Islet precursor cell (in vitro differentiated cells): Measurements from ENCODE around the gene SMPD2.

Experiments used
- DNase-seq: peaks from one replicate; pipeline ENCODE4 v3.0.0-alpha.2; 2018

Gene SMPD2

DNA sequence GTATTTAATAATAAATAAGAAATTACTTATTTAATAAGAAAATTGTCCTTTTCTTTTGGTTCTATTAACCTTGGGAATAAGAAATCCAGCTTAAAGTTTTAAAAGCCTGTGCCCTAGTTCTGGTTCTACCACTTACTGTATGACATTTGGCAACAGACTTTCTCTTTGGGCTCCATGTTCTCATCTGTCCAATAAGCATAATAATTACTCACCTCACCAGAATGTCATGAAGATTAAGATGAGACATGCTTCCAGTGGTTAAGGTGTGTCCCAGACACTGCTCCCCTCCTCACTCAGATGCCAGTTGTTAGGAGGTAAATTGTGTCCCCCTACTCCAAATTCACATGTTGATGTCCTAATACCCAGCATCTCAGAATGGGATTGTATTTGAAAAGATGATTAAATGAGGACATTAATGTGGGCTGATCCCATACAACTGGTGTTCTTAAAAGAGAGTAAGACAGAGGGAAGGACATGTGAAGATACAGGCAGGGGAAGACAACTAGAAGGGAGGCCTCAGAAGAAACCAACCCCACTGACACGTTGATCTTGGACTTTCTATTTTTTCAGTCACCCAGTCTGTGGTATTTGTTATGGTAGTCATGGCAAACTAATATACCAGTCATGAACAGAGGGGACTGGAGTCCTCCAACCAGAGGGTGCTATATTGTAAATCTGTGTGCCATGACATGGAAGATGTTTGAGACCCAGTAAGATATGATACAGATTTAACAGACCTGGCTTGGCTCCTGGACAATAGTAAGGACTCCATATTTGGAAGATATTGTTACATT is 21.4 kb downstream of the SMPD2 start:
- DNase-seq, result peak; percentile 2

DNA sequence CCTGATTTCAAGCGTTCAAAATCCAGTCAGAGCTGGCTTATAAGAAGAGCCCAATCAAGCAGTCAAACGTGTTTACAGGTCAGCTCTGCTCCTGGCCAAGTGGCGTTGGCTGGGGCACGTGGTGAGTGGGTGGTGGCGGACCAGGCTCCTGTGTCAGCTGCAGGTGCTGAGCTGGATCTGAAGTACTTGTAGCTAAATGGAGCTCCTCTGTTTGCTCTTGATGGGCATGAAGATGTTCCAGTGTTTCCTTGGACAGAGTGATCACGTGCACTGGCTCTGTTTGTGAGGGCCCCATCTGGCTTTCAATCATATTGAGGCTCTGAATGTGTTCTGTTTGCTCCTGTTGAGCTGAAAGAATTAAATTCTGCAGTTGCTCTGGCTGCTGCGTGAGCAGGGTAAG is 25.2 kb downstream of the SMPD2 start:
- peak; percentile 27 for DNase-seq

DNA sequence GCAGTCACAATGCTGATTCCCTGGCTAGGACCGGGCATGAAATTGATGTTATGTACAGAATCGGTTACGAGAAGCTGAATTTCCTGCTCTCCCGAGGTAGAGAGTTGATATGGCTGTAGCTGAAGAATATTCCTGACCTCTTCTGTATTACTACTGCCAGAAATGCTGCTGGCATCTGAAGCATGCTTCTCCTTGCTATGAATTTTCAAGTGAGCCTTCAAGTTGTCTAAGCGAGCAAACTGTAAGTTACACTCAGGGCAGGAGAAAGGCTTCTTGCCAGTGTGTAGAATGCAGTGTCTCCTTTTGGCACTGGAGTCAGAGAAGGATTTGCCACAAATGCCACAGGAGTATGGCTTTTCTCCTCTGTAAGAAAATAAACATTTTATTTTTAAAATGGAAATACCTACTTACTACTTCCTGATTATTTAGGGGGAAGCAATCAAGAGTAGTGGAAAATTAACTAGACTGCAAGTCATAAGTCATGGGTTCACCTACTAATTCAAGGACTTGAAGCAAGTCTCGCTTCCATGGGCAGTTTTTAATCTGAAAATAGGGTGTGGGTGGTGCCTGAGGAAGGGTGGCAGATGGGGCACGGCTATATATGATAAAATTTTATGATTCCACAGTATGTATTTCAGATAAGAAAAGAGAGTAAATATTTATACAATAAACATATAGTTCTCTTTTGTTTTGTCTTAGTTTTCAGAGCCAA is 25.8 kb downstream of the SMPD2 start:
- DNase-seq, result peak; percentile 7

DNA sequence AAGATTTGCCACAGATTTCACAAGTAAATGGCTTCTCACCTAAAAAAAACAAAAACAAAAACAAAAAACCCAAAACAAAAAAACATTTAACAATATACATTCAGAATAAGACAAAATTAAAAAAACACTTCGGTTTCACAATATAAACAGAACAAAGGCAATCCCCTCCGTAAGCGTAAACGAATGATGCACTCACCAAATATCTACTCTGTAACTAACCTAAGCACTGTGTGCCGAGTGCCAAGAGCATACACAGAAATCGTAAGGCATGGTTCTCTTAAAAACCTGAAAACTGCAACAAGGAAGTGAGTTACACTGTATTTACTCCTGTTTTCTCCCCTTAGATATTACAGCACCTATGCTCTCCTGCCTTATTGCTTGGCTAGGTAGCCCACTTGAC is 27.2 kb downstream of the SMPD2 start:
- DNase-seq, result no peak

DNA sequence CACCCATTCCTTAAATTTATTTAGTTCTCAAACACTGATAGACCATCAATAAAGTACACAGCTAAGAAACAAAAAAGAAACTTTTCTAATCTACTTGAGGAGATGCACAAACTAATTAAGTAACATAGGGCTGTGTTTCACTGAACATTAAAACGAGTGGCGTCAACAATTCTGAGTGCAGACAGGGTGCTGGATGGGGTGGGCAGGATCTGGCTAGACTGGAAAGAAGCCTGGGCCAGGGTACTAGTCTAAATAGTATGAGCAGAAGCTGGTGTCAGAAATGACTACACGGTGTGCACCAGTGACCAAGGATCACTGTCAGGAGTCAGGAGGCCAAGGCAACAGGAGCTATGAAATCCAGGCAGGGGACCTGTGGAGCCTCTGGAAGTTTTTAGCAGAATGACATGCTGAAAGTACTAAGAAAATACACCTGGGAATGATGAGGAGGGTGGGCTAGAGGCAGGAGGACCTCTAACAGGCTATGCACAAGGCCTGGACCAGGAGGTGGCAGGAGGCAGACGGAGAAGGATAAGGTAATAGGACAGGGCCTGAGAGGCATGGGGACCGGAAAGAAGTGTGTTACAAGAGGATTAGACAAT is 29.2 kb downstream of the SMPD2 start:
- DNase-seq, result no peak

DNA sequence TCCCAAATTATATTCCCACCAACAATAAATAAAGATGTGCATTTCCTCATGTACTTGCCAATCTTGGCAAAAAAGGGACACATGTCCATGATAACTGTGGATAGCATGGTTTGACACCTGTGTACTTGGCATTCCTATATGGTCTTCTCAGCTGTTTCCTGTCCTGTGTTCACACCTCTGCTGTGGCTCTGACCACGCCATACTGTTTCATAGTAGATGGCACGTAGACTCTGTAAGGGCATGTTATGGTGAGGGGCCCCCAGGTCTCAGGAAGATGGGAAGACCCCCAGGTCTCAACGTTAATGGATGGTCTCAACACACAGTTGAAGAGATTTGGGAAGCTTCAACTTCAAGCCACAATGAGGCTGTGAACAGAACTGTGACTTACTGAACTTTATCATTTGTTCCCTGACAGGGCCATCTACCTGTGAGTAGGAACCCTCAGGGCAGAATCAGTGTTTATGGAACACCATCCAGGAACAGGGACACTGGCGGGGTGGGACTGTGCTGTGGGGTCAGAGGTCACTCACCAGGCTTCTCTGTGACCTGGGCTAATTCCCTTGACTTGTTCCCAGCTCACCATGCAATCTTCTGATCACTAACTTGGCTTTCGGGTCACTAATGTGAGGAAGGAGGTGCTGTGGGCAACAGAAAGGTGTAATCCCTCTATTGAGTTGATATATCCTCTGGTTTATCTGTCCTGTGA is 30.7 kb downstream of the SMPD2 start:
- DNase-seq, result peak; percentile 9

DNA sequence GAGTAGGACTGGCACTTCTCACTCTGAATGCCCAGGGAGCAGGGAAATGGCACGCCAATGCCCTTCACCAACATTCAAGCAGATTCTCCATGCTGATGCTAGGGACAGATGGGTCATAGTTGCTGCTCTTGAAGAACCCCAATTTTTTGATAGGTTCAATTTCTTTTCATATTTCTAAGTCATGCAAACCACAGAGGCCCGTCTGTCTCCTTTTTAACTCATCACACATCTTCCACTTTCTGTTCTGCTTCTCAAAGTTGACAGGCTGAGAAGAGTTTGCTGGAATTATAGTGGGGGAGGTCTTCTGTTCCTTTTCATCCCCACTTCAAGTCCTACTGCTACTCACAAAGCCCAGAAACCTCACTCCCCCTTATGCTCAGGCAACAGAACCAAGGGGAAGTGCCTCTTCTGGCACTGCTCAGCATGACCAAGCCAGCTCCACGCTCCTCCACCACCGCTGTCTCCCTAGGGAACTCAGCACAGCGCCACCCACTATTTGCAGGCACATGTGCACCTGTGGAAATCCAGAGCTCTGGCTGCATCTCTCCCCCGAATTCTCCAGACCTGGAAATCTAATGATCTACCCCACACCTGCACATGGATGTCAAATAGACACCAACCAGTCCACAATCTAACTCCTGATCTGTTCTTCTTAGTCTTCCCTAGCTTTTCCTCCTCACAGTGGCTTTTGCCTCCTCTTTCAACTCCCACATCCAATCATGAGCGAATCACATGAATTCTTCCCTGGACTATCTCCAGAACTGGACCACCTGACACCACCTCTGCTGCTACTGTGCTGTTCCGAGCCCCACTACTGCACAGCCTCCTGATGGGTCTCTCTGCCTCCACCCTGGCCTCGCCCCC is 31.8 kb downstream of the SMPD2 start:
- DNase-seq, result peak; percentile 35

DNA sequence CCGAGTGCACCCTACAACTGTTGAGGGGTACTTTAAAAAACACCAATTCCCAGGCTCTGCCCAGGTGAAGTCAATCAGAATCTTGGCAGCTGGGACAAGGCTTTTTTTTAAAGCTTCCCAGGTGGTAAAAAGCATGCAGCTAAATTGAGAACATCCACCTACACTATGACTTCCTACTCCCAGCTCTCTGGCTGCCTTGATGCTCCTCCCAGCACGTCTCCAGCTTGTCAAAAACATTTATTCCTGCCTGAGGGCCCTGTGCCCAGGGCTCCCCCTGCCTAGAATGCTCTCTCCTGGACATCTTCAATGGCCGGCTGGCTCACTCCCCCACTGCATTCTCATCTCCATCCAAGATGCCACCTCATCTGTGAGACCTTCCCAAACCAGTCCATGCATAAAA is 32.6 kb downstream of the SMPD2 start:
- peak; percentile 24 for DNase-seq

DNA sequence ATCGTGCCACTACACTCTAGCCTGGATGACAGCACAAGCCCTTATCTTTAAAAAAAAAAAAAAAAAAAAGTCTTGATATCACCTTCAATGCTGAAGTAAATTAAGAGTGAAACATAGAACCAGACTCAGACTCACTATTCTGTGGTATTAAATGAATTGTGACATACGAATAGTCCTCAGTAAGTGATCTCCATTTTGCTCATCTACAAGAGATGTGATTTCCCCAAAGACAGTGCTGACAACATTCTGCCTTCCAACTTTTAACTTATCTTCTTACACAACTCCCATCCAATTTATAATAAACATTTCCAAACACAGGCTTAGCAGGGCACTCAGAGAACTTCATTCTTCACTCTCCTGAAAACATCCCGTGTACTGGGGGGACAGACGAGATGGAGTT is 34.5 kb downstream of the SMPD2 start:
- DNase-seq, result no peak

DNA sequence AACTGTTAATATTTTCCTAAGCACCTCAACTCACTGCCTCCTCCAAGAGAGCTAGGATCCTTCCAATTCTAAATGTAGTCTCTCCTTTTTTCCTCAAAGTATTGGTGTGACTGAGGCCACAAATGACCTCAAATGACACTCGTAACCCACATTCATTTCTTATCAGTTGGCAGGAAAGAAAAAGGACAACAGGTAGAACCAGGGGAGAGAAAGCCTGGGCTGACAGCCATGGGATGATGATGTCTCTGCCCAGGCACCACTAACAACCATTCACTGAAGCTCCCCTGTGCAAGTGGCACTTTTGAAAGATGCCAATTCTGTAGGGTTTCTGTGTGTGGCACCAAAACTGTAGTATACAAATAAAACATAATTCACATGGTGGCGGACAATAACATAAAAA is 35.1 kb downstream of the SMPD2 start:
- DNase-seq, result no peak

DNA sequence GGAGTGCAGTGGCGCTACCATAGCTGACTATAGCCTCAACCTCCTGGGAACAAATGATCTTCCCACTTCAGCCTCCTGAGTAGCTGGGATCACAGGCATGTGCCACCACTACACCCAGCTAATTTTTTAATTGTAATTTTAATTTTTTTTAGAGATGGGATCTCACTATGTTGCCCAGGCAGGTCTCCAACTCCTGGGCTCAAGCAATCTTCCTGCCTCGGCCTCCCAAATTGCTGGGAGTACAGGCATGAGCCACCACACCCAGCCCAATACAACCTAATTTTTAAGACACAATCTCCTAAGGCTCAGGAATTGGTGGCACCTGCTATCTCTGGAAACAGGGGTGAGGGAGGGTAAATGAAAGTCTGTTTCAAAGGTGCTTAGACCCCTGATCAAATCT is 36.7 kb downstream of the SMPD2 start:
- DNase-seq, result peak; percentile 6

DNA sequence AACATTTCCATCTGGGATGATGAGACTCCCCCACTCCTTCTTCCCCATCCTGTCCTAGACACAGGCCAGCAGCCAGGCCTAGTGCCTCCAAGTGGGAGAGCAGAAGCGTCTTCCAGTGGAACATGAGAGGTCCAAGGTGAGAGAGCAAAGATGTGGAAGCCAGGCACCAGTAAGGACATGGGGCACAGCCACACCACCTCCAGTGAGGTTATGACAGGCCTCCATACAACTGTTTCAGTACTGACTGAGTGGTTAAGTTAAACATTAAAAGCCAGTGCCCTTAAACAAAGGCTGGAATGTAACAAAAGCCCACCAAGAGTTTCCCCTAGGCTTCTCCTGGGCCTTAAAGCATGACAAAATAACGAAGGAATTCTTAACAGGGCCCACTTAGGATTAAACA is 37.2 kb downstream of the SMPD2 start:
- peak; percentile 52 for DNase-seq

DNA sequence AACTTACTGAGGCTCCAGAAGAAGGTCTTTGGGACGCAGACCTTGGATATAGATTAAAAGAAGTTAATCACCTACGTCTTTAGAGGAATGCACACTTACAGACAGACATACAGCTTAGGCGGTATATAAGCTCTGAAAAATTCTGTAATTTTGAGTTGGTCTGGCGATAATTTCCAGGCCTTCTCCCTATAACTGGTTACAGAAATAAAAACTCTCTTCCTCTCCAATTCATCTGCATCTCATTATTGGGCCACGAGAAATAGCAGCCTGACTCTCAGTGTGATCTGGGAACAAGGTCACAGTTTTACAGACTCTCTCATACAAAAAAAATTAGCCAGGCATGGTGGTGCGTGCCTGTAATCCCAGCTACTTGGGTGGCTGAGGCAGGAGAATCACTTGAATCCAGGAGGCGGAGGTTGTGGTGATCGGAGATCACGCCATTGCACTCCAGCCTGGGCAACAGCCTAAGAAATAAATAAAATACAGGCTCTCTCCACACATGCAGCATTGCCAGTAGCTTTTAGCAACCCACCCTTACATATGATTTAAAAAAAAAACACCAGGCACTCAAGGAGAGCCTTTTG is 37.8 kb downstream of the SMPD2 start:
- peak; percentile 12 for DNase-seq

DNA sequence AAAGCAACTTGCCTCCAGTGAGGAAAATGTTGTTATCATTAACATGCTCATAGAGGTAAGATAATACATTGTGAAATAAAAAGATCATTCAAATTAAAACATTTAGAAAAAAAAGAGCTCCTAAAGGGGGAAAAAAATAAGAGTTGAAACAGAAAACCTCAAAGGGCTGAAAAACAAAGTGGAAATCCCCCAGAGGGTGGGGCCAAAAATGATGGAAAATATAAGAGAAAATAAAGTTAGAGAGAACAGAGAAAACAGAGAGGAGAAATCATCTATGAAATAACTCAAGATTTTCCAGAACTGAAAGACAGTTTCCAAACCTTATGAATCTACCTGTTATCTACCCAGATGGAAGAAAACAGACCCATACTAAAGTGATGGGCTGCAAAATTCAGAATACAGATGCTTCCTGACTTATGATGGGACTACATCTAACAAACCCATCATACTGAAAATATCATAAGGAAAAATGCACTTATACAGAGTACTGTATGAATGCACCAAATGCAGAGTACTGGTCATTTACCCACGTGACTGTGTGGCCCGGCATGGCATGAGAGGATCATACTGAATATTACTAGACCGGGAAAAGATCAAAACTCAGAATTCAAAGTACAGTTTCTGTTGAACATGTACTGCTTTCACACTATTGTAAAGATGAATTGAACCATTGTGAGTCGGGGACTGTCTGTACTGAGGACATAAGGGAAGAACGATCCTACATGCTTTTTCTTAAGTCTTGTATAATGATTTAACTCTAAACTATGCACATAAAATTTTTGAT is 38.5 kb downstream of the SMPD2 start:
- DNase-seq, result no peak

DNA sequence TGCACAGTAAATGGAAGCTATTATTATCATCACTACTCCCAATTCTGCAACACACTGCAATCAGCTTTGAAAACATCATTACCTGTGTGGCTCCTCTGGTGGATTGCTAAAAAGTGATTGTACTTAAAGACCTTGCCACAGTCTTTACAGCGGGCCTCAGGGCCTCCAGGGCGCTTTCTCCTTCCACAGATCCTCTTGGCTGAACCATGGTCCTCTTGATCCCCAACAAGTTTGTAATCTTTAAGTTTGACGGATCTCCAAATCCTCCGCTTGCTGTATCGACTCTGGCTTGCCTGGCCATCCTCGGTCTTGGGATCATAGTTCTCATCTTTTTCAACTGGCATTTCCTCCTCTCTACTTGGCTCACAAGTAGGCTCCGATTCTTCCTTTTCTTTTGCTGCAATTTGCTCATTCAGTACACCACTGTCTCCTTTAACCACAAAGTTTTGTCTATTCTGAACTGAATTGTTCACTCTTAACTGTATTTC is 40.5 kb downstream of the SMPD2 start:
- DNase-seq, result peak; percentile 41

DNA sequence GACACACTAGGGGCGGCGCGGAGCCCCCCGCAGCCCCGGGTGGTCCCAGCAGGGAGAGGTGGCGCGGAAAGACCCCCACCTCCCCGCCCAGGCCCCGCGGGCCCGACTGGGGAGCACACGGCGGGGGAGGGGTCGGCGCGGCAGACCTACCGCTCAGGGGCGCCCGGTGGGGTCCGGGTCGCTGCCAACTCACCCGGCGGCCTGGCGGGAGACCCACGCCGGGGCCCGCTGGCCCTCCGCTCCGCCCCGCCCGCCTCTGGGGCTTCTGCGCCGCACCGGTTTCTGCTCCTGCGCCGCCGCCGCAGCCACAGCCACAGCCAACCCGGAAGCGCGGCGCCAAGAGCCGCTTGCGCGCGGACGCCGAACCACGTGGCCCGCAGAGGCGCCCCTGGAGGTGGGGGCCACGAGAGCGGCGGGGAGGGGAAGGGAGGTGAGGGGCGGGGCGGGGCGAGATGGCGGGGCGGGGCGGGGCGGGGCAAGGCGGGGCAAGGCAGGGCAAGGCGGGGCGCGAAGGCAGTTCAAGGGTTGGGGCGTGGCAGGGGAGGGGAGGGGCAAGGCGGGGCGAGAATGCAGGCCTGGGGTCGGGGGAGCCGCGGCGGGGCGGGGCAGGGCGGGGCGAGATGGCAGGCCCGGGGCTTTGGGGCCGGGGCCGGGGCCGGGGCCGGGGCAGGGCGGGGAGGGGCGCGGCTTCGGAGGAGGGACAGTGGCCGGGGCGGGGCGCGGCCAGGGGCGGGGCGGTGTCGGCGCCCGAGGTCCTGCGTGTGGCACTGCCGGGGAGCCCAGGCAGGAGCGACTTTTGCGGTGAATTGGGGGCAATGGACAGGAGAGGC is 42.6 kb downstream of the SMPD2 start, which contains the start of gene ZBTB24:
ZBTB24 (minus strand) TSS at position 315 of the 830 bp plus-strand sequence. CDS start 1,193 bp downstream, outside the sequence.
- peak; percentile 98 for DNase-seq

DNA sequence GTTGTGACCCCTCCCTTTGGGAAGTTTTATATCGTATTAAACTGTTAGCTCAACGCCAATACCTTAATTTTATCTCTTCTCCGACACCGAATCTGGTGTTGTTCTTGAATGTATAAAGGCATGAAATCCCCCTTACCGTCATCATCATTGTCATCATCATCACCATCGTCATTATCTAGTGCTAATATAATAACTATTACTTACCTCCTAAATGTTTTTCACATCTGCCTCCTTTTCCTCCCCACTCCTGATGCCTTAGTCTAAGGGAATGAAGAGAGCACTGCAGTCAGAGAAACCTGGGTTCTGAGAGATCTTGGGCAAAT is 43.2 kb downstream of the SMPD2 start:
- DNase-seq, result no peak

DNA sequence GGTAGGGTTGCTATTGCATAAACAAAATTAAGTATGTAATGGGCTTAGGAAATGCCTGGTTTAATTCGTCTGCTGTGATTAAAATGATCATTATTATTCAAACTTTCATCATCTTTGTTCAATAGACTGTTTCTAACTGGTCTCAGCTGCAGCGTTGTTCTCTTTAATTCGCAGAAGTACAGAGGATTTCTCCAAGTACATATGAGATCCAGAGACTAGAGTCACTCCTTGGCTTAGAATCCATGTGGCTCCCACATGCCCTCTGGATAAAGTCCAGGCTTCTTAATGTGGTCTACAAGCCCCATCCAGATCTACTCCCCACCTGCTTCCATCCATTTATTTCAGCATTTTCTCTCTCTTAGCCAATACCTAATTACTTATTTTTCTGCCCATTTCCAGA is 43.6 kb downstream of the SMPD2 start:
- DNase-seq, result no peak

DNA sequence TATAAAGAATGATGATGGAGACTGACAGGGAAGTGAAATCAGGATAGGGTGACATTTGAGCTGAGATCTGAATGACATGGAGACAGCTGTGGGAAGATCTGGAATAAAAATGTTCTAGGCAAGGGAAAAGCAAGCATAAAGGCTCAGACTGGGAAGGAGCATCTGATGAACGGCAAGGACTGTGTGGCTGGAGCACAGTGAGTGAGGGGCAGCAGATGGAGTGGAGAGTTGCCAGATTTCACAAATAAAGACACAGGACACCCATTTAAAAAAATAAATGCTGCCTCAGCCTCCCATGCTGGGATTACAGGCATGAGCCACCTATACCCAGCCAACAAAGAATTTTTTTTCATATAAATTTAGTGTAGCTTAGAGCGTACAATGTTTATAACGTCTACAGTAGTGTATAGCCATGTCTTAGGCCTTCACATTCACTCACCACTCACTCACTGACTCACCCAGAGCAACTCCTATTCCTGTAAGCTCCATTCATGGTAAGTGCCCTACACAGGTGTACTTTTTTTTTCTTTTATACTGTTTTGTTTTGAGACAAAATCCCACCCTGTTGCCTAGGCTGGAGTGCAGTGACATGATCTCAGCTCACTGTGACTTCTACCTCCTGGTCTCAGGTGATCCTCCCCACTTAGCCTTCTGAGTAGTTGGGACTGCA is 44.9 kb downstream of the SMPD2 start:
- peak; percentile 15 for DNase-seq

DNA sequence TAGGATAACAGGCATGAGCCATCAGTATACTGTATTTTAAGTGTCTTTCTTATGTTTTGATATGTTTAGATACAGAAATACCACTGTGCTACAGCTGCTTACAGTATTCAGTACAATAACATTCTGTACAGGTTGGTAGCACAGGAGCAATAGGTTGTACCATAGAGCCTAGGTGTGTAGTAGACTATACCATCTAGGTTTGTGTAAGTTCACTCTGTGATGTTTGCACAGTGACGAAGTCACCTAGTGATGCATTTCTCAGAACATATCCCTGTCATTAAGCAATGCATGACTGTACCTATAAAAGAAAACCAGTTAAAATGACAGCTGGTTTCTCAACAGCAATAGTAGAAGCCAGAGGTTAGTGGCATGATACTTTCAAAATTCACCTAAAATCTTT is 45.5 kb downstream of the SMPD2 start:
- DNase-seq, result peak; percentile 16
